Psoas muscle (tissue), 8 donors: ENCODE measurements around the gene OR13C9. TPM values are rescaled to one million over a fixed set of nuclear protein-coding genes. Genes with fewer than 3 reads are reported as not detected.

ENCODE experiments used
- ATAC-seq, 4 donors: fragments of 200-7000 bp; cut with Tn5 transposase; one replicate each; pipeline ENCODE4 v1.9.1; 2020; ENCODE audit warnings: moderate library complexity in 3 of 4, mild to moderate bottlenecking in 2 of 4
- DNase-seq, 2 donors: peaks; one replicate each; pipeline ENCODE4 v3.0.0-alpha.2; 2020
- H3K27ac ChIP-seq: fragments of 200-600 bp; one replicate; pipeline ENCODE4 v1.8.0; 2022
- H3K27me3 ChIP-seq, 3 donors: fragments of 200-600 bp in 1 of 3; one replicate each; pipeline versions ENCODE4 v1.6.1 to v1.8.0; 2013 to 2022; ENCODE audit warnings: low read length in 2 of 3, mild to moderate bottlenecking in 2 of 3, moderate library complexity in 1 of 3; ENCODE audit not compliant: insufficient read depth in 3 of 3
- H3K36me3 ChIP-seq, 2 donors: fragments of 200-600 bp in 1 of 2; one replicate each; pipeline versions ENCODE4 v1.6.1 to v1.8.0; 2013 to 2022; ENCODE audit warnings: low read depth in 1 of 2, mild to moderate bottlenecking in 1 of 2, moderate library complexity in 1 of 2; ENCODE audit not compliant: insufficient read depth in 1 of 2
- H3K4me1 ChIP-seq: fragments of 200-600 bp; one replicate; pipeline ENCODE4 v1.8.0; 2022
- H3K4me3 ChIP-seq: fragments of 200-600 bp; one replicate; pipeline ENCODE4 v1.8.0; 2022; ENCODE audit warnings: mild to moderate bottlenecking
- H3K9me3 ChIP-seq: fragments of 200-600 bp; one replicate; pipeline ENCODE4 v1.8.0; 2022
- CTCF ChIP-seq: fragments of 200-600 bp; IDR thresholded peaks from one replicate; pipeline ENCODE4 v1.8.0; 2022; ENCODE audit warnings: antibody characterized with exemption
- WGBS, 3 donors: extraction: QIAGEN DNeasy Blood & Tissue Kit; methylation state at CpG; one replicate each; pipeline versions ENCODE4 v1.1.6 to v1.1.7; 2013; 5-methylcytosine and 5-hydroxymethylcytosine counted together
- intact Hi-C, 2 donors: fragments of 100-400 bp; cut with DNase I; formaldehyde crosslinking; loops; one replicate each; pipeline versions ENCODE4 v1.11.0 to v1.14.2; 2022
- polyA plus RNA-seq, 3 donors: library from polyadenylated mRNA; stranded (reverse); fragments of 200-250 nt; gene quantifications; one replicate each; pipeline ENCODE4 v1.2.3, GENCODE V29; 2013
- total RNA-seq, 4 donors: library from RNA; stranded (reverse); fragmentation: NEBNext Ultra II Directional in 2 of 4; extraction: Animal tissue kit (Norgen Biotek cat#: 25700) in 2 of 4; gene quantifications; one replicate each; pipeline versions ENCODE4 v1.2.1 to v1.2.4, GENCODE V29; 2021 to 2023
- donor health status: healthy with polysubstance abuse.
- donor health status: DM: no; HTN: no; CAD: no; lungs with moderate emphysema.
- donor health status: Bipolar disorder and iron deficiency.
- donor health status: healthy.
- donor health status: DM: yes; HTN: yes; CAD: no.
- donor health status: DM: no; HTN: no; CAD: no.
- donor health status: DM: no; HTN: no; CAD: no.
- donor health status: DM: yes; HTN: yes; CAD: no.

The OR13C9 gene
- total and polyA plus RNA-seq, 7 donors: not detected

- H3K4me3 ChIP-seq: no peak overlapping the region
- H3K27me3 ChIP-seq: no peaks in the 10 kb centered on the region
- no peaks in the 10 kb centered on the region for H3K4me1 ChIP-seq
- no peak overlapping the region for H3K27ac ChIP-seq
- ATAC-seq (no peak), DNase-seq (no peak)
- H3K9me3 ChIP-seq: no peaks in the 10 kb centered on the region
- no peaks in the 10 kb centered on the region for H3K36me3 ChIP-seq
- intact Hi-C loops: no loop called here
- WGBS, 3 donors: 56 to 73% (median 58%) methylated on average over 5 of the region's 5 CpGs
- no peak for TF ChIP-seq CTCF
Observed at GRCh38 chr9:104577263-104577662, 40.7 kb downstream of the OR13C9 start.

- Histone ChIP-seq H3K36me3 (no peaks in the 10 kb centered on the region), H3K4me3 (no peak overlapping the region), H3K27ac (no peak overlapping the region), H3K9me3 (peaks cover 5% of the 10 kb centered on the region), H3K4me1 (no peaks in the 10 kb centered on the region), H3K27me3 (no peaks in the 10 kb centered on the region)
- no peak for ATAC-seq
- intact Hi-C loops: no loop called here
- TF ChIP-seq CTCF: no peak
- DNase-seq: no peak
- WGBS, 3 donors: 31 to 44% (median 35%) methylated on average over 2 of the region's 2 CpGs
Observed at GRCh38 chr9:104575456-104575855, 42.5 kb downstream of the OR13C9 start.

GRCh38 chr9:104572612-104573011 is 45.4 kb downstream of the OR13C9 start:
- TF ChIP-seq CTCF: no peak
- no peaks in the 10 kb centered on the region for H3K4me1 ChIP-seq
- intact Hi-C loops: no loop called here
- no peak for ATAC-seq
- no peak for DNase-seq
- H3K4me3 ChIP-seq: no peak overlapping the region
- no peak overlapping the region for H3K27ac ChIP-seq
- no peaks in the 10 kb centered on the region for H3K36me3 ChIP-seq
- WGBS, 3 donors: 63 to 68% (median 66%) methylated on average over 1 of the region's 1 CpG
- H3K9me3 ChIP-seq: peaks cover 5% of the 10 kb centered on the region
- H3K27me3 ChIP-seq: peaks cover 0 to 2% (median 0%) of the 10 kb centered on the region in 3 donors

- H3K27me3 ChIP-seq: peaks cover 0 to 2% (median 0%) of the 10 kb centered on the region in 3 donors
- 87 to 91% (median 88%) methylated on average over 4 of the region's 4 CpGs for WGBS, 3 donors
- no peak for ATAC-seq
- H3K27ac ChIP-seq: no peak within 1 kb of the TSS
- no peaks in the 10 kb centered on the region for H3K36me3 ChIP-seq
- no peak for TF ChIP-seq CTCF
- peaks cover 5% of the 10 kb centered on the region for H3K9me3 ChIP-seq
- no peaks in the 10 kb centered on the region for H3K4me1 ChIP-seq
- no peak for DNase-seq
- intact Hi-C loops: no loop called here
- H3K4me3 ChIP-seq: no peak within 1 kb of the TSS
Observed at GRCh38 chr9:104568868-104569267, 49.1 kb downstream of the OR13C9 start, which contains the start of gene OR13C8. OR13C8 (plus strand) TSS chr9:104569168; CDS start chr9:104569168, 0 bp downstream.

Other genes starting within 250 kb of the OR13C9 start
- not detected for gene OR13F1, start 113.9 kb downstream of the OR13C9 start, total RNA-seq
- not detected for gene OR13F1, start 113.9 kb downstream of the OR13C9 start, polyA plus RNA-seq
- gene OR13C4, start 91.0 kb downstream of the OR13C9 start, total RNA-seq: not detected
- gene OR13C4, start 91.0 kb downstream of the OR13C9 start, polyA plus RNA-seq: not detected
- not detected for gene OR13C3, start 81.3 kb downstream of the OR13C9 start, total RNA-seq
- gene OR13C3, start 81.3 kb downstream of the OR13C9 start, polyA plus RNA-seq: not detected
- gene OR13C8, start 49.0 kb downstream of the OR13C9 start, total RNA-seq: not detected
- not detected for gene OR13C8, start 49.0 kb downstream of the OR13C9 start, polyA plus RNA-seq
- not detected for gene OR13C5, start 18.8 kb downstream of the OR13C9 start, total RNA-seq
- gene OR13C5, start 18.8 kb downstream of the OR13C9 start, polyA plus RNA-seq: not detected
- gene OR13C2, start 12.6 kb downstream of the OR13C9 start, total RNA-seq: not detected
- gene OR13C2, start 12.6 kb downstream of the OR13C9 start, polyA plus RNA-seq: not detected
- not detected for gene OR13D1, start 76.3 kb upstream of the OR13C9 start, total RNA-seq
- gene OR13D1, start 76.3 kb upstream of the OR13C9 start, polyA plus RNA-seq: not detected
- gene NIPSNAP3A, start 129.5 kb upstream of the OR13C9 start, total RNA-seq: 10 to 100 TPM in 2 of 4 donors, 1 to 10 TPM in 2; 4.3 to 19.8 (median 9.7) TPM
- gene NIPSNAP3A, start 129.5 kb upstream of the OR13C9 start, polyA plus RNA-seq: 1 to 10 TPM; 7.0 to 9.7 (median 9.3) TPM
- gene NIPSNAP3B, start 145.9 kb upstream of the OR13C9 start, total RNA-seq: 10 to 100 TPM; 15.1 to 20.3 (median 19.1) TPM
- 10 to 100 TPM in 2 of 3 donors, 1 to 10 TPM in 1; 8.6 to 11.1 (median 10.2) TPM for gene NIPSNAP3B, start 145.9 kb upstream of the OR13C9 start, polyA plus RNA-seq